Ovary (tissue), 9 donors: Measurements from ENCODE around the gene ABHD11. TPM values are rescaled to one million over a fixed set of nuclear protein-coding genes. Genes with fewer than 3 reads are reported as not detected.

Source experiments
- DNase-seq, 5 donors: peaks; one replicate each; pipeline ENCODE4 v3.0.0-alpha.2; 2019 to 2020
- H3K27ac ChIP-seq, 2 donors: fragments of 200-600 bp; one replicate each; pipeline versions ENCODE4 v1.5.1 to v1.8.0; 2019 to 2022
- H3K27me3 ChIP-seq: fragments of 200-600 bp; one replicate; pipeline ENCODE4 v1.8.0; 2022
- H3K36me3 ChIP-seq: fragments of 200-600 bp; sonication (generic); one replicate; pipeline ENCODE4 v1.5.1; 2019
- H3K4me1 ChIP-seq: one replicate; pipeline ENCODE4 v1.8.1; 2013; ENCODE audit warnings: mild to moderate bottlenecking, moderate library complexity; ENCODE audit not compliant: insufficient read depth
- H3K4me3 ChIP-seq: fragments of 200-600 bp; sonication (generic); one replicate; pipeline ENCODE4 v1.5.1; 2017
- H3K9me3 ChIP-seq, 2 donors: fragments of 200-600 bp in 1 of 2; sonication (generic) in 1 of 2; one replicate each; pipeline versions ENCODE4 v1.5.1 to v1.8.1; 2013 to 2019; ENCODE audit warnings: mild to moderate bottlenecking in 1 of 2, moderate library complexity in 1 of 2
- EP300 ChIP-seq: sonication (generic); formaldehyde crosslinking; IDR thresholded peaks from one replicate; pipeline ENCODE4 v1.6.1; 2017; ENCODE audit warnings: antibody characterized with exemption
- POLR2A ChIP-seq: fragments of 450-650 bp; IDR thresholded peaks from one replicate; pipeline ENCODE4 v1.6.1; 2017; ENCODE audit warnings: antibody characterized with exemption, mild to moderate bottlenecking, moderate library complexity
- WGBS, 3 donors: extraction: QIAGEN DNeasy Blood & Tissue Kit in 1 of 3; methylation state at CpG; one replicate each; pipeline versions ENCODE4 v1.1.5 to v1.1.7; 2013 to 2017; 5-methylcytosine and 5-hydroxymethylcytosine counted together
- intact Hi-C, 4 donors: fragments of 100-400 bp; cut with DNase I; formaldehyde crosslinking; loops; one replicate each; pipeline versions ENCODE4 v1.11.0 to v1.15.1; 2022 to 2023
- polyA plus RNA-seq, 2 donors: library from polyadenylated mRNA; stranded (reverse); fragments of 200-250 nt in 1 of 2; fragments of 350-450 nt in 1 of 2; fragmentation: Illumina TruSeq in 1 of 2; extraction: RNeasy Lipid Tissue Mini Kit (QIAGEN cat#74804) in 1 of 2; gene quantifications; one replicate each; pipeline ENCODE4 v1.2.3, GENCODE V29; 2013 to 2014
- total RNA-seq, 7 donors: library from RNA; depleted of rRNA in 2 of 7; stranded (reverse); fragments of >200 nt in 2 of 7; fragmentation: NEBNext Ultra II Directional in 3 of 7; extraction: Animal tissue kit (Norgen Biotek cat#: 25700) in 3 of 7; gene quantifications; one replicate each; pipeline versions ENCODE4 v1.1.0 to v1.2.4, GENCODE V29; 2016 to 2023
- TF ChIP-seq, protein P1 (sequence below), 3 donors: fragments of 450-650 bp in 2 of 3; fragments of 200-600 bp in 1 of 3; IDR thresholded peaks; one replicate each; pipeline versions ENCODE4 v1.5.1 to v1.8.0; 2016 to 2022; ENCODE audit warnings: antibody characterized with exemption in 3 of 3, mild to moderate bottlenecking in 1 of 3
- donor health status: DM: no; HTN: no; CAD: no; lungs with moderate emphysema.
- donor health status: DM: no; HTN: no; CAD: no.
- donor health status: Bipolar disorder and iron deficiency.
- donor health status: DM: yes; HTN: yes; CAD: no.
- donor health status: DM: no; HTN: no; CAD: no.
- donor health status: DM: yes; HTN: yes; CAD: no.

ABHD11 gene
- total and polyA plus RNA-seq, 9 donors, result 8.0 to 34.6 (median 11.4) TPM

DNA sequence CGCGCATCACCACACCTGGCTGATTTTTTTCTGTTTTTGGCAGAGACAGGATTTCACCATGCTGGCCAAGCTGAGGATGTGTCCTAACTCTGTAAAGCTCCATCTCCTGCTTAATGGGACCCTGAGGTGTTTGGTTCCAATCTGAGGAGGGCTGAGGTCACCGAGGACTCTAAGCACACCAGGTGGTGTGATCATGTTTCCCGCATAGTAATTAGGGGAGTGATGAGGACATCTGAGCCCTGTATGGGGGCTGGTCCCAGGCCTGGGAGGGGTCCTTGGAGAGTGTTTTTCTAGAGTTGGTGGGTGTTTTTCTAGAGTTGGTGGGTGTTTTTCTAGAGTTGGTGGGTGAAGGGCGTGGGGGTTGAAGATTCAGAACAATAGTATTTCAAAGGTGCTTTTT, 3.0 kb upstream of the ABHD11 start:
- no peak for DNase-seq
- intact Hi-C loops, result loop anchor here in 1 of 4 donors (10.0 kb wide), 1 partner anchor 113 kb away; no protein-coding TSS in a partner anchor
- Histone ChIP-seq H3K36me3 (no peaks in the 10 kb centered on the region), H3K27ac (no peak overlapping the region), H3K9me3 (no peaks in the 10 kb centered on the region), H3K4me1 (peaks cover 6% of the 10 kb centered on the region), H3K27me3 (no peaks in the 10 kb centered on the region), H3K4me3 (no peak overlapping the region)
- TF ChIP-seq EP300 (no peak), POLR2A (no peak)
- TF ChIP-seq, protein P1, sequence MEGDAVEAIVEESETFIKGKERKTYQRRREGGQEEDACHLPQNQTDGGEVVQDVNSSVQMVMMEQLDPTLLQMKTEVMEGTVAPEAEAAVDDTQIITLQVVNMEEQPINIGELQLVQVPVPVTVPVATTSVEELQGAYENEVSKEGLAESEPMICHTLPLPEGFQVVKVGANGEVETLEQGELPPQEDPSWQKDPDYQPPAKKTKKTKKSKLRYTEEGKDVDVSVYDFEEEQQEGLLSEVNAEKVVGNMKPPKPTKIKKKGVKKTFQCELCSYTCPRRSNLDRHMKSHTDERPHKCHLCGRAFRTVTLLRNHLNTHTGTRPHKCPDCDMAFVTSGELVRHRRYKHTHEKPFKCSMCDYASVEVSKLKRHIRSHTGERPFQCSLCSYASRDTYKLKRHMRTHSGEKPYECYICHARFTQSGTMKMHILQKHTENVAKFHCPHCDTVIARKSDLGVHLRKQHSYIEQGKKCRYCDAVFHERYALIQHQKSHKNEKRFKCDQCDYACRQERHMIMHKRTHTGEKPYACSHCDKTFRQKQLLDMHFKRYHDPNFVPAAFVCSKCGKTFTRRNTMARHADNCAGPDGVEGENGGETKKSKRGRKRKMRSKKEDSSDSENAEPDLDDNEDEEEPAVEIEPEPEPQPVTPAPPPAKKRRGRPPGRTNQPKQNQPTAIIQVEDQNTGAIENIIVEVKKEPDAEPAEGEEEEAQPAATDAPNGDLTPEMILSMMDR (IDR thresholded peaks at IDR 0.05), result no peak
- WGBS, 3 donors, result 81 to 88% (median 83%) methylated on average over 5 of the region's 5 CpGs

DNA sequence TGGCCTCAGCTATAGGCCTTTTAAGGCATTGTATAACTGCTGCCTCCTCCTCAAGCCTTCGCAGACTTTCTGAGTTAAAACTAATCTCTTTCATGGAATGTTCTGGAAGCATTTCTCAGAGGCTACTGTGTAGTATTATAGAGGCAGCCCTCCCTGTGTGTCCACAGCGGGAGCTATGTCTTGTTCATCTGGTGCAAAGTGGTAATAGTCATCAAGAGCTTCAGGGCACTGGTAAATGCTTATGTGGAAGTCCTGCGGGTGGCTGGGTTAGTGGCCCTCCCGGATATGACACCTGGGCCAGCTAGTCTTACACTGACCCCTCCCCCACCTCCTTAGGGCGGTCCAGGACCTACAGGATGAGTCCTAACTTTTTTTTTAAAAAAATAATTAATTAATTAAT, 2.2 kb upstream of the ABHD11 start:
- intact Hi-C loops, result loop anchor here in 1 of 4 donors (10.0 kb wide), 1 partner anchor 114 kb away; no protein-coding TSS in a partner anchor
- Histone ChIP-seq H3K27me3 (no peaks in the 10 kb centered on the region), H3K27ac (no peak overlapping the region), H3K9me3 (no peaks in the 10 kb centered on the region), H3K36me3 (no peaks in the 10 kb centered on the region), H3K4me1 (peaks cover 6% of the 10 kb centered on the region), H3K4me3 (no peak overlapping the region)
- peak in 1 of 5 donors; percentile 27 for DNase-seq
- WGBS, 3 donors, result 63 to 72% (median 69%) methylated on average over 5 of the region's 5 CpGs
- TF ChIP-seq EP300 (no peak), POLR2A (no peak)
- TF ChIP-seq, protein P1 (IDR thresholded peaks at IDR 0.05), result no peak

DNA sequence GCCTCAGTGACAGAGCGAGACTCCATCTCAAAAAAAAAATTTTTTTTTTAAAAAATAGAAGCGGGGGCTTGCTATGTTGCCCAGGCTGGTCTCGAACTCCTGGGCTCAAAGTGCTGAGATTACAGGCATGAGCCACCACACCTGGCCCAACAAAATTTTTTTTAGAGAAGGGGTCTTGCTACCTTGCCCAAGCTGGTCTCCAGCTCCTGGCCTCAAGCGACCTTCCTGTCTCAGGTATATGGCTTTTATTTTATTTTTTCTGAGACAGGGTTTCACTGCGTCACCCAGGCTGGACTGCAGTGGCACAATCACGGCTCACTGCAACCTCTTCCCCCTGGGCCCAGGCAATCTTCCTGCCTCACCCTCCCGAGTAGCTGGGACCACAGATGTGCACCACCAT, 1.6 kb upstream of the ABHD11 start:
- Histone ChIP-seq H3K9me3 (no peaks in the 10 kb centered on the region), H3K36me3 (no peaks in the 10 kb centered on the region), H3K4me3 (no peak overlapping the region), H3K27me3 (no peaks in the 10 kb centered on the region), H3K4me1 (peaks cover 6% of the 10 kb centered on the region), H3K27ac (no peak overlapping the region)
- TF ChIP-seq EP300, result no peak
- TF ChIP-seq, protein P1 (IDR thresholded peaks at IDR 0.05), result no peak
- TF ChIP-seq POLR2A, result no peak
- 88 to 89% (median 89%) methylated on average over 7 of the region's 7 CpGs for WGBS, 3 donors
- DNase-seq, result no peak
- intact Hi-C loops, result loop anchor here in 1 of 4 donors (10.0 kb wide), 1 partner anchor 115 kb away; no protein-coding TSS in a partner anchor

DNA sequence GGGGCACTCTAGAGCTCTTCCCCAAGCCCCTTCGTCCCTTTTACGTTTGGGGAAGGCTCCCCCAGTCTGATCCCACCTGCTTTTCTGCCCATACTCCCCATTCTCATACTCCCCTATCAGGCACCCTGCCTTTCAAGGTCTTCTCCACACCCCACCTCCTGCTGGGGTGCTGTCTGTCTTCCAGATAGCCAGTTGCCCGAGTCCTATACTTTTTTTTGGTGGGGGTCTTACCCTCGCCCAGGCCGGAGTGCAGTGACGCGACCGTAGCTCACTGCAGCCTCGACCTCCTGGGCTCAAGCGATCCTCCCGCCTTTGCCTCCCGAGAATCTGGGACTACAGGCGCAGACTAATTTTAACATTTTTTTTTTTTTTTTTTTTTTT, 775 bp upstream of the ABHD11 start:
- intact Hi-C loops, result loop anchor here in 2 of 4 donors (10.0 kb wide), 2 partner anchors 105 to 115 kb away; partner anchors contain the start of gene METTL27 (in 1 of the 2)
- peak overlapping the region; percentile 56 for H3K4me3 ChIP-seq
- 31 to 47% (median 42%) methylated on average over 13 of the region's 13 CpGs for WGBS, 3 donors
- H3K9me3 ChIP-seq, result no peaks in the 10 kb centered on the region
- TF ChIP-seq POLR2A (no peak), EP300 (no peak)
- TF ChIP-seq, protein P1 (IDR thresholded peaks at IDR 0.05), result no peak
- H3K4me1 ChIP-seq, result peaks cover 6% of the 10 kb centered on the region
- peak in 4 of 5 donors; percentile 43 to 55 (median 48) for DNase-seq
- no peaks in the 10 kb centered on the region for H3K36me3 ChIP-seq
- H3K27ac ChIP-seq, result peak overlapping the region; percentile 76 to 93
- no peaks in the 10 kb centered on the region for H3K27me3 ChIP-seq
